DMS79 treated with DMSO at 0.1 percent for 48 hours (cell line): Measurements from ENCODE around the gene TFAP2B.

Source experiments
- DNase-seq: peaks from one replicate; lab custom pipeline; 2025; lab: John Stamatoyannopoulos, UW

TFAP2B gene

DNA sequence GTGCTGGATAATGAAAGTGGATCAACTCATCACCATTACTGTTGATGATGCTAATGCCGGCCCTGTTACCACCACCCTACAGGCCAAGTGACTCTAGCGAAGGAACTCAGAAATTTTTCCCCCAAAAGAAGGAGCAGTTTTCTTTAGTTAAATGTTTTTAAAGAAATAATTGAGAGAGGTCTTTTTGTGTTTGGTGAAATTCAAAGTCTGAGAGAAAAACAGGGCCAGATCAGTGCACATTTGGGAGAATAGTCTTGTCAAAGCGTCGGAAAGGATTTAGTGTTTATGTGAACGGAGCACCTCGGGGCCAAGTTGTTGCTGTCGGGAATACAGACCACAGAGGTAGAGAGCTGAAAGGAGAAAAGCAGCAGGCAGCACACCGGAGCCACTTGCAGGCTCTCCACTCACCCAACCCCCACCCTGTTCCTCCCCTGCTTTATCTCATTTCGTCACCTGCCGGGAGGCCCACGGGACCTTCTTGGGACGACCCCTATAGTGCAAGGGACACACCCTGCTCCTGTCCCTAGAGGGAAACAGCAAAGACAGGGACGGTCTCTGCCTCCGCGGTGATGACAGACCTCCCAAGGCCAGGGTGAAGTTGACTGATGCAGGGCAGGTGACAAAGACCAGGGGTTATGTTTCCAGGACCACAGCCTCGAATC, 6.8 kb downstream of the TFAP2B start:
- DNase-seq: no peak

DNA sequence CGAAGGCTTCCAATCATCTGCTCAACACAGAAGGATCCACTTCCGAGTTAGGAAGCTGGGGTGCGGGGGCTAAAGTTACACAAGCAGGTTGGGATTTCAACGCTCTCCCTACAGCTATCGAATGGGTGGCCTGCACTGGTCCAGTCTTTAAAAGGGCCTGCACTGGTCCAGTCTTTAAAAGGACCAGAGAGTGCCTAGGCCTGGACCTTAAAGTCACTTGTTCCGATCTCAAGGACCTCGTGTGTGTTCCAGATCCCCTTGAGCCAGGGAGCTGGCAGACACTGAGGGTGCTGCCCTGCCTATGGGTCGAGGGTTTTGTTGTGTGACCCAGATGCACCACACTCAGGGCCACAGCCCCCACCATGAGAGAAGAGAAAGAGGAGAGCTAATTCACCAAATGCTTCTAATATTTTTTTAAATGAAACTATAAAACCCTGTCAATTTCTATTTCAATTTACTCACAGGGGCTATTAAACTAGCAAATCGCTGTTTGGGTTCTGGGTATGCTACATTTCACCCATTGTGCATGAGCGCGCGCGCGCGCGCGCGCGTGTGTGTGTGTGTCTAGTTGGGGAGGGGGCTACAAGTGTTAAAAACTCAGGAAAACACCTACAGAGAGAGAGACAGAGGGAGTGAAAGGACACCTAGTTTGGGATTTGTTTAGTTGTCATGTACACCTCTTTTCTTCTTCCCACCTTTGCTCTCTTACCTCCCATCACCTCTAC, 7.5 kb downstream of the TFAP2B start:
- DNase-seq: no peak

DNA sequence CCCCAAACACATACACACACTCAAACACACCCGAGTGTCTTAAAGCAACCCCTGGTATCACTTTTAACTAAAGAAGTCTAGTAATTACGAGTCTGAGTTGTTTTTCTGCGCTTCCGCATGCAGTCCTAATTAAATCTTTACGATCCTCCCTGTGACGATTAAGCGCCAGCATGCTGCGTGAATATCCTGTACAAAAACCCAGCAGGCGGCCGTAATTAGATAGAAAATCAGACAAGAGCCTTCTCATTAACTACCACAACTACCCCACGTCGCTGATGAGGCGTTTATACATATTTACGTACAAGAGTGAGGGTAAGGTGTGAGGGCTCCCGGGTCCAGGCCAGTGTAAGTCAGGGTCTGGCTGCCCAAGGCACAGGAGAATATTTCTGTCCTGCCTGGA, 8.1 kb downstream of the TFAP2B start:
- no peak for DNase-seq

DNA sequence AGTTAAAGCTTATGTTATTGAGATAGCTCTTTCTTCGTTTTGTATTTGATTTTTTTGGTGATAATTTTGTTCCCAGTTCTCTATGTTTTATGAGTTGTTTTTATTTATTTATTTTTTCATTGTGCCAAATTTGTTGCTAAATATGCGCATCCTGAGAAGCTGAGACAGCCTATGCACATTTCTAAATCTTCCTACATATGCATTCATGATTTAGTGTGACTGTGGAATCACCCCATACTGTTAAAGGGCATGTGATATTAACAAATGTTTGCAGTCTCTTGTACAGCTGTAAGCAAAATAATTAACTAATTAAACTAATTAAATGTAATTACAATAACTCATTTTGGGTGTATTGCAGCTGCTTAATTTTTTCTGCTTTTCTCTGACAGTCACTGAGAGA, 10.4 kb downstream of the TFAP2B start:
- no peak for DNase-seq

DNA sequence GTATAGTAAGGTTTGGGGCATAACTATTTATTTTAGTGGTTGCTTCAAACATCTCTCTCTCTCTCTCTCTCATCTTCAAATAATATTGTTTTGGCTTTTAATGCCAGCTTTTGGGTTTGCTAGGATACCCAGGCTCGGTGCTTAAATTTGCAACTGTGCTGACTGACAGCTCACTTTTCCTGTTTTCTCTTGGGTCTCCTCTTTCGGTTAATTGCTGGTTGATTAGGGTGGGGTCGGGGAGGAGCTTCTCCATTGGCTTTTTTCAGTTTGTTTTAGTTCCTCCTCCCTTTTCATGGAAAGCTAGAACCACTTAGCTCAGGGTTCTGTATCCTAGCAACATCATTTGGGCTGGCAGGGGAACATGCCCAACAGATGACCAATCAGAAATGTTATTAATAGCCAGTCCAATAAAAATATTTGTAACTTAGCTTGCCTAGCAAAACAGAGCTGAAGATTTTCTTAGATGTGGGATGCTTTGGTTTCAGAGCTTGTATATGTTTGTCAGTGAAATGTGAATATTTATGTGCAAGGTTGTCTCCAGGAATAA, 11.3 kb downstream of the TFAP2B start:
- DNase-seq: no peak

DNA sequence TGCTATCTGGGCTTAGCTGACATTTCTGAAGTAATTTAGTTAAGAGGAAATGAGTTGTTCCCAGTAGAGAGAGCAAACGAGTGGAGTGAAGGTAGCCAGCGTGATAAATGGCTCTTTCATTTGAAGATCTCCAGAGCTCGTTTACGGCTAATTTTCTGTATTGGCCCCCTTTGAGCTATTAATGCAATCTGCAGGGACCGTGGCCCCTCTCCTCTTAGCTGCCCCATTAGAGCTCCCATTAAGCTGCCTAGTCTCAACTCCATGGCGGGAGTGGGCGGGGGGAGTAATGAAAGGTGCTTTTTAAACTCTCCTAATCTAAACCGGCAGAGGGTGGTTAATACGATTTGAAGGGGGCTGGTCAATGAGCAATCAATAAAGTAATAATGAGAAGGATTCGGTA, 12.5 kb downstream of the TFAP2B start:
- DNase-seq: no peak

DNA sequence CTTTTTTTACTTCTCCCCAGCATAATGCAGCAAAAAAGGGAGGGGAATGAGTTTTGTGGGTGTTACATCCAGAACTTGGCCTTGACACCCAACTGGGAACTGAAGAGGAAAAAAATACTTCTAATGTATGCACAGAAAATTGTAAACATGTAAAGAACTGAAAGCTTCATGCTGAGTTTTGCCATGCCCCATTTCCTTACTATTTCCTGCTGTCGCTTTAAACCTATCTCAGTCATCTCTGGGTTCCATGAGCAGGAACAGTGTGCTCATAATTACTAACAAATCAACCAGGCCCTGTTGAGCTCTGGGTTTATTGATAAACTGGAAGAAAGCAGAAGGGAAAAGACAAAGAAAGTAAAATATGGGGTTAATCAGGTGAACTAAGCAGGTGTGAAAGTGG, 14.2 kb downstream of the TFAP2B start:
- DNase-seq: no peak

DNA sequence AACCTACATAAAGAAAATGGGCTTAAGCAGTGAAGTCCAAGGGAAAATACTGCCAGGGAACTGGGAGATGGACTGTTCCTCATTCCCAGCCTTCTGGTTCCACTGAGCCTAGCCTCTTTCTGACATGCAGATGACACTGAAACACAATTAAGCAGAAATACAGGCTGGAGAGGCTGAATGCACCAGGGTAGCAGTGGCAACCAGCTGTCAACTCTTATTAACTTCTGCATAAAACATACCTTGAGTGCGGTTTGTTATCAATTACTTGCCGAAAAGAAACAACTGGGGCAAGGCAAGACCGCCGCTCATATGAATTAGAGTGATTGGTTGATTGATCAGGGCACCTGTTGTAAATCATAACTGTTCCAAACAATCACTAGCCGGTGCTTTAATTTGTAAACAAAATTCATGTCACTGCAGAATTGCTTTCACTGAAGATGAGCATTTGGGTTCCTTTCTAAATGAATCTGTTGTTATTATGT, 16.3 kb downstream of the TFAP2B start:
- DNase-seq: no peak

DNA sequence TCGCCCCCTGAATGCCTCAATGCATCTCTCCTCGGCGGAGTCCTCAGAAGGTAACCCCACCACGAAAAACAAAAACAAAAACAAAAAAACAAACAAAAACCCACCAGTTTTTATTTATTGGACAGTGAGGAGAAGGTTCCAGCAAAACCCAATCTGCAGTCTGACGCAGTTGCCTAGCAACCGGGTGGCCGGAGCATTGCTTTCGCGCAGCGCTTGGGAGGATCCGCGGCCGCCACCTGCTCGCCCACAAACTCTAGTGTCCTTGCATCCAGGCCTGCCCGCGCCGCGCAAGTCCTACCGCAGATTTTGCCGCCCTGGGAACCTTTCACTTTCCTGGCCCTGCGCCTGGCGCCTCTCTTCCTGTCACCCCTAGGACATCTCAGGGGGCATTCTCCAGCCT, 17.6 kb downstream of the TFAP2B start:
- DNase-seq: no peak

DNA sequence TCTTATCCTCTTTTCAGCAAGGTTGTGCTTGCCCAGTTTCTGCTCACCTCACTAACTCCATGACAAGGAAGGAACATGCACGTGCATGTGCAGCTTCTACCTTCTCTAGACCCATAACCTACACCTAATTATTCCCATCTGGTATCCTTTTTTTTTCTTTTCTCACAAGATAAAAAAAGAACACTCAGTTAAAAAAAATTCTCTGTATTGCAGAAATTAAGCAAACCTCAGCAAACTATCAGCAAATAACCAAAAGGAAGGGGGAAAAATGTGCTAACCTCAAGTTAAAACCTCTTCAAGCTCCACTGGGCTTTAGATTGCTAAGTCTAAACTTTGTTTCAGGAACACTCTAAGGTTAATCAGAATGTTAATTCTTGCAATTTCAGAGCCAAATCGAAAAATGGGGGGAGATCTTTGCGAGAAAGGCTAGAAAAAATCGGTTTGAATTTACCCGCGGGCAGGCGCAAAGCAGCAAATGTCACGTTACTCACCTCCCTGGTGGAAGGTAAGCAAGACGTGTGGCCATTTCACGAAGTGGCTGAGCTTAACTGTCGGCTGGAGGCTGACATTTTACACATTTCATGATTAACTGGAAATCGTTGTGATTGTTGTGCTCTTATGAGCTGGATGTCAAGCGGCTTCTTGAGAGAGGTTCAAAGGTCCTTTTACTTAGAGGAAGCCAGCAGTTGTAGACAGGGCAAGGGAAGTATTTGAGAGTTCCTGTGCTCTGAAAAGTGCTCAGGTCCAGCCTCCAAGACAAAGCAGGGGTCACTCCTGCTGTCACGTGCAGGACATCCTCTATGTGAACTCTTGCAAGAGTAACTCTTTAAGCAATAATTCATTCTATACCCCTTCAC, 19.1 kb downstream of the TFAP2B start:
- no peak for DNase-seq

DNA sequence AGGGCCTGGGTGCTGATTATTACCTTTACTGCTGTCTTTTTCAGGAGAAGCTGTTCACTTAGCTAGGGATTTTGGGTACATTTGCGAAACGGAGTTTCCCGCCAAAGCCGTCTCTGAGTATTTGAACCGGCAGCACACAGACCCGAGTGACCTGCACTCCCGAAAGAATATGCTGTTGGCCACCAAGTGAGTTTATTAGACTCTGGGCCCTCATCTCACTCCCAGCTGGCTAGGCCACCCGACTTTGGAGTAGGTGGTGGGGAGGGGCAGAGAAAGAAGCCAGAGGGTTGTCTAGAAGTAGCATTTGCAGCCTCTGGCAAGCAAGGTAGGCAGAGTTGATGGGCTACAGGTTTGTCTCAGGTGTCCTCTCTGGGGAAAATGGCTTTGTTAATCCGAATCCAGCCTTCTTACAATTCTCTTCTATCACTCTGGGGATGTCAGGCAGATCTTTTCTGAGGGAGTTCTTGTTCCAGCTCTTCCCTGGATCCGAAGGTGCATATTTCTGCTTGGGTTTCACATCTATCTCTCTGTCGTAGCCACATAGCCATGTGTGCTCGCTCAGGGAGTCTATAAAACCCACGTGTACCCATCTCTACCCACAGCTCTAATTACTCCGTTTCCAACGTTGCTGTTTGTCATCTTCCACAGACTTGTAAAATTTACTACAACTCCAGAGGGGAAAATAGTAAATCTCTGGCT, 21.6 kb downstream of the TFAP2B start:
- no peak for DNase-seq

DNA sequence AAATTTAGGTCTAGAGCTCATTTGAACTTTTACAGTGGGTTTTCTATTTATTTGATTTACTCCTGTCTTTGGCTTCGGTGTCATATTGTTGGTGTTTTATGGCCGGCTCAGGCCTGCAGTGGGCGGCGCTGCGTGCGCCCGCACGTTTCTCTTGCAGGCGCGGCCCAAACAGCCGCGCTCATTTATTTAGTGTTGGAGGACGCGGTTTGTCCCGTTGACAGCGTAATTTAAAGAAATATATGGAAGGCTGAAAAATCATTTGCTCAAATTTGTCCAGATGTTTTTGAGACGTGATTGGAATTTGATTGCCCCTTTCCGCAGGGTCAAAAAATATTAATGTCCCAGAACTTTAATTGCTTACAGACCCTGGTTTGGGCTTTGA, 22.1 kb downstream of the TFAP2B start:
- DNase-seq: no peak

DNA sequence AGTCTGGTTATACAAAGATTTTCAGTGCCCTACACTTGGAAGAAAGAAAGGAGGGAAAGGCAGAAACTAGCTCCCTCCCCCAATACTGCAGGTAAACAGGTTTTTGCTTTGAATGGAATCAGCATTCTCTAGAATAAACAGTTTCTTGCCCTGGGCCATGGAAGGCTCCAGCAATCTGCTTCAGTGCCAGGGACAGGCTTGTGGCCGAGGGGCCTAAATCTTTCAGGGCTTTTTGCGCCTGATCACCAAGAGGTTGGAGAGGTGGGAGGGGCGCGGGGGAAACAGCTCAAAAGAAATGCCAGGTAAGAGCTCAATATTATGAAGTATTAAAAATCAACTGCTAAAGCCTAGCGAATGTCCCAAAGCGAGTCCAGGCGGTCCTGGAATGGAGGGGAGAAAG, 23.8 kb downstream of the TFAP2B start:
- DNase-seq: no peak

DNA sequence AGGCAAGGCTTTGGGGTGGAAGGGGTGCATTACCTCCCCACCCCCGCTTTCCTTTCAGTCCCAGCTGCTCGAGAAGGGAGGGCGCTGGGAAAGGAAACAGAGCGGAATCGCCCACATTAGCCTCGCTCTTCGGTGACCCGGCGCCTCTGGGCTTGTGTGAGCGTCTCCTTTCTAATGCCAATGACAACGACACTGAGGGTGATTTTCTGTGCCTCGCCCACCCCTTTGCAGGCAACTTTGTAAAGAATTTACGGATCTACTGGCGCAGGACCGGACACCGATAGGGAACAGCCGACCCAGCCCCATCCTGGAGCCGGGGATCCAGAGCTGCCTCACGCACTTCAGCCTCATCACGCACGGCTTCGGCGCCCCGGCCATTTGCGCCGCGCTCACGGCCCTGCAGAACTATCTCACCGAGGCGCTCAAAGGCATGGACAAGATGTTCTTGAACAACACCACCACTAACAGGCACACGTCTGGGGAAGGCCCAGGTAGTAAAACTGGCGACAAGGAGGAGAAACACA, 24.3 kb downstream of the TFAP2B start:
- DNase-seq: no peak

DNA sequence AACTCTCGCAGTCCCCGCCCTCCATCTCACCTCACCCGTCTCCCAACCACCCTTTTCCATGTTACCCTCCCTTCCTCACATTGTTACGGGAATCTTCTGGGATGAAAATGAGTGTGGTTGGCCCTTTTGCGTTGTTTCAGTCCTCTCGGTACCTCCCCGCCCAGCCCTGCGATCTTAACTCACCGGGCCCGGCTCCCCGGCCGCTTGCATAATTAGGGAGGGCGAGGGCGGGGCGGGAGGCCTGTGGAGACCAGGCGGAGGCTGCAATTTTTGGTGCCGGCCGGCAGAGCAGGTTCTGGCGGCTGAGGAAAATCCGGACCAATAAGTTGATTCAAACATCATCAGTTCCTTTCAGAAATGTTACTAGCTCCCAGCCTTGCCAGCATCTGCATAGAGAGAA, 25.2 kb downstream of the TFAP2B start:
- no peak for DNase-seq

DNA sequence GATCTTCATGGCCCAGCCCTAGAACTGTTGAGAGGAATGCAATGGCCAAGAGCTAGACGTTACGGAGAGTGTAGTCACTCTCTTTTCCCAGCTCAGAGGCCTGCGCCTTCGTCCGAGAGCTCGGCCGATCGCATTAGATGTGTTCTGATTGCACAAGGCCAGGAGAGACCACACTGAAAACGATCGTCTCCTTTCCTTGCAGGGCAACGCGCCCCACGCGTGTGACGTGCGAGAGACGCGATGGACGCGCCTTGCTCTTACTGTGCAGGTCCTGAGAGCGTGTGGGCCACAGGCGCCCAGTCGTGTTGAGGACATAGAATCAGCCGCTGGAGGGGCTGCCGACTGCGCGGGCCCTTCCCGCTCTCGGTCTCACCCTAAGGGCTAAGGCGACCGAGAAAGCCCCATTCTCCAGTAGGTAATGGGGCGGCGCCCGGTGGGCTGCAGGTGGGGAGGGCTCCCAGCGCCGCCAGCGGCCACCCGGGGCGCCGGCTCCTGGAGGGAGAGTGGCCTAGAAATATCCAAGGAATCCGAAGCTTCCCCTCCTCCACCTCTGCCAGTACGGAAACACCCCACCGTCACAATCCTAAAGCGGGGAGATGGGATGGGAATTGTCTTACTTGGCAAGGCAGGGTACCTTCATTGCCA, 26.9 kb downstream of the TFAP2B start:
- DNase-seq: no peak

DNA sequence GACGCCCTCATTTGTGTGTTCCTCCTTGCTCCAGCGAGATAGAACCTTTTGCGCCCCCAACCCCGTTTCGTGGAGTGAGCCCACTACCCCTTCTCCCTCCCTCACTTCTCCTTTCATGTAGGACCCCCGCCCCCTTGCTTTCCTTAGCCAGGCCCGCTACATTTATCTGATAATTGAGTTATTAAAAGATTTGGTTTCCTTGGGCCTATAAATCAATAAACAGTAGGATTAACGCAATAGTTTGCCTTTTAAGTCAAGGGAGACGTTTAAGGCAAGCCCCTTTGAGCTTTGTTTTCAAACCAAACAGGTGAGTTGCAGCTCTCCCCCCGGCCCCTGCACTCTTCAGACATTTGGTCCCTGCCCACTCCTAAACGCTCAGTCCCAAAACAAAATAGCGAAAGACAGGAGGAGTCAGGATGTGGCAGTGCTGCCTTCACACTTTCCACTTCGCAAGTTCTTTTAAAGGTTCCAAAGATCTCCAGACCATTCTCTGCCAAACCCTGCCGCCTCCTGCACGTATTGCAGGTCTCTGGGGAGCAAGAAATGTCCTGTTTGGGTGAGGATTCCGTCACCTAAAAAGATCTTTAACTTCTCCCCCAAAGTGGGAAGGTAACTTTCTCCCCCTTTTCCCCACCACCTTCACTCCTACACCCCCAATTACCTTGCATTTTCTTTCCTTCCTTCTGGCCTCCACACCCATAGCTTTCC, 27.6 kb downstream of the TFAP2B start:
- no peak for DNase-seq

DNA sequence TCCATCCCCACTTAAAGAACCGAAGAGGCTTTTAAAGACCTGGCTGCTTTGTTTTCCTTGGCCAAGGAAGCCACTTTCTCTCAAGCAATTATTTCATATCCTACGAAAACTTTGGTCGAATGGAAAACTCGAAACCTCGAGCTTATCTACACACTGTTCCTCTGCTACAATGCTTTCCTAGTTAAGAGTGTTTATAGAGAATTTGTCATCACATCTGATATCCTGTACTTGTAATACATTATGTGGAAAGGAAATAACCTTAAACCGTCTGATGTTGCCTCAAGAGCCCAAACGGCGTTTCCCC, 28.1 kb downstream of the TFAP2B start:
- DNase-seq: no peak

DNA sequence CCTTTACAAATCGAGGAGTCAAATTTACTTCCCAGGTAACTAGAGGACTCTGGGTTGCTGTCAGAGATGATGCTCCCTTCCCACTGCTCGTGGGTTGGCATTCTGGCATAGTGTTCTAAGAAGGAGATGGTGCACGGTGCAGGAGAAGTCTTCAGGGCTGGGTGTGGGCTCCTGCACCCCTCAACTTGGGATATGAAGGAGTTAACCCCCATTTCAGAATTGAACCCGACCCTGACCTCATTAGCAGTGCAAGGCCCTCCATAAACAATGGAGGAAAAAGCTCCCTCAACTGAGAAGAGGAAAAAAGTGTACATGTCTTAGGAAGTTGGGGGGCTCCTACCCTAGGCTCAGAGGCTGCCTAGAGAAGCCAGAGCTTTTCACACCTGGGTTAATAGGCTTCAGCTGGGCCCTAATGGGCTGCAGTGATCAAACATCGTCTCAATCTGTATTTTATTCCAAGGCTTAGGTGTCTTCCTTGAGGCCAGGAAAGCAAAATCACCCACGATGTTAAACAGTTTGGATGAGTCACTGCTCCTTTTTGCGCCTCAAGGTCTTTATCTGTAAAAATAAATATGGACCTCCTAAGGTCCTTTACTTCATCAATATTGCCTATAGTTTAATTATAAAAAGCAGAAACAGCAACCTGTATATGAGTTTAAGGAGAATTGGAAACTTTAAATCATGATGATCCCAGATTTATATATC, 29.4 kb downstream of the TFAP2B start:
- no peak for DNase-seq
